Endothelial cell of umbilical vein (primary cell): ENCODE data around the gene NUDT4B.
"Not testable (repeated sequence)": the region's sequence is repeated elsewhere in the genome, so short reads cannot be mapped to it uniquely, and the experiment has no call there.

Experiments
- POLR2AphosphoS5 ChIP-seq: IDR thresholded peaks from 2 replicates; pipeline ENCODE4 v1.6.1; 2012; ENCODE audit warnings: low read depth, mild to moderate bottlenecking, control low read depth, low read length, moderate library complexity; ENCODE audit not compliant: insufficient read depth
- TF ChIP-seq, protein P1 (sequence below), 2 donors: IDR thresholded peaks; 1 replicate in 1 of 2; 2 replicates in 1 of 2; pipeline ENCODE4 v1.5.1; 2011; ENCODE audit warnings: low read length in 2 of 2, mild to moderate bottlenecking in 2 of 2, moderate library complexity in 2 of 2, control low read depth in 1 of 2, inconsistent platforms in 1 of 2, low read depth in 1 of 2; ENCODE audit not compliant: insufficient read depth in 1 of 2; ENCODE audit errors: extremely low read depth in 1 of 2

DNA sequence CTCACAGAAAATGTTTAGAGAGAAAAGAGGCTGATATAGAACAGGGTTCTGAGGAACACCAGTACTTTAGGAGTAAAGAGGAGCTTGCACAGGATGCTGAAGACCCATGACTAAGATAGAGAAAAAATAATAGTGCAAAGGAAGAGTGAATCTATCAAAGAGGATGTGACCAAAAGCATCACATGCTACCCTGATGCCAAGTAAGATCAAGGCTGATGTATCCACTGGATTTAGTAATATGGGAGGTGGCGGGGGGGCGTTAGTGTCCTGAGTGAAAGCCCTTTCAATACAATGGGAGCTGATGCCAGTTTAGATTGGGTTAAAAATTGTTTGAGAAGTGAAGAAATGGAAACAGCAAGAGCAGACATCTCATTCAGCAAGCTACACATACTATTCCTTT is 11.2 kb downstream of the NUDT4B start:
- TF ChIP-seq, protein P1, sequence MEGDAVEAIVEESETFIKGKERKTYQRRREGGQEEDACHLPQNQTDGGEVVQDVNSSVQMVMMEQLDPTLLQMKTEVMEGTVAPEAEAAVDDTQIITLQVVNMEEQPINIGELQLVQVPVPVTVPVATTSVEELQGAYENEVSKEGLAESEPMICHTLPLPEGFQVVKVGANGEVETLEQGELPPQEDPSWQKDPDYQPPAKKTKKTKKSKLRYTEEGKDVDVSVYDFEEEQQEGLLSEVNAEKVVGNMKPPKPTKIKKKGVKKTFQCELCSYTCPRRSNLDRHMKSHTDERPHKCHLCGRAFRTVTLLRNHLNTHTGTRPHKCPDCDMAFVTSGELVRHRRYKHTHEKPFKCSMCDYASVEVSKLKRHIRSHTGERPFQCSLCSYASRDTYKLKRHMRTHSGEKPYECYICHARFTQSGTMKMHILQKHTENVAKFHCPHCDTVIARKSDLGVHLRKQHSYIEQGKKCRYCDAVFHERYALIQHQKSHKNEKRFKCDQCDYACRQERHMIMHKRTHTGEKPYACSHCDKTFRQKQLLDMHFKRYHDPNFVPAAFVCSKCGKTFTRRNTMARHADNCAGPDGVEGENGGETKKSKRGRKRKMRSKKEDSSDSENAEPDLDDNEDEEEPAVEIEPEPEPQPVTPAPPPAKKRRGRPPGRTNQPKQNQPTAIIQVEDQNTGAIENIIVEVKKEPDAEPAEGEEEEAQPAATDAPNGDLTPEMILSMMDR (IDR thresholded peaks at IDR 0.05; ENCODE audit: extremely low read depth in 1 of 2, insufficient read depth in 1 of 2, low read depth in 1 of 2, low read length in 2 of 2), result not testable (repeated sequence)
- not testable (repeated sequence) for TF ChIP-seq POLR2AphosphoS5
